HG02678 (cell line): Measurements from ENCODE around the gene WNT16.

Source experiments
- ATAC-seq: cut with Tn5 transposase; IDR thresholded peaks from one replicate; pipeline ENCODE4 v1.9.1; 2021; ENCODE audit warnings: mild to moderate bottlenecking, moderate library complexity; ENCODE audit not compliant: unreplicated experiment

Gene WNT16

GRCh38 chr7:121390109-121390508, 61.3 kb downstream of the WNT16 start:
- ATAC-seq = no peak

DNA sequence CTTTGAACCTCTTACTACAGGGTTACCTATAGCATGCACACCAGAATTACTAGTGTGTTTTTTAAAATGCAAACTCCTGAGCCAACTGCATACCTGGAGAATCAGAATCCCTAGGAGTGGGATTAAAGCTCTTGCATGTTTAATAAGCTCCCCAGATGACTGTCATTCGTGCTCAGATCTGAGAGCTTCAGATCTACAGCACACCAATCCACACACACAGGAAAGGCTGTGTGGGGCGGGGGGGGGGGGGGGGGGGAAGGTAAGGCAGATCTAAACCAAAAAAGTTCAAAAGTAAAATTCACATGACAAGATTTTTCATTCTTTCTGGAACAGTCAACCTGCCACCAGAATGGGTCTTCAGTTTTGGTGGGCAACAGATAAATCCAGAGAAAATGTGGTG, 61.8 kb downstream of the WNT16 start:
- ATAC-seq = no peak
